HG03460 (cell line): ENCODE measurements around the gene GNG11.
A peak's percentile ranks its signal among the peaks of the same experiment; 100 is the strongest.

Experiments
- ATAC-seq: cut with Tn5 transposase; IDR thresholded peaks from one replicate; pipeline ENCODE4 v1.9.1; 2021; ENCODE audit not compliant: unreplicated experiment

Gene GNG11

DNA sequence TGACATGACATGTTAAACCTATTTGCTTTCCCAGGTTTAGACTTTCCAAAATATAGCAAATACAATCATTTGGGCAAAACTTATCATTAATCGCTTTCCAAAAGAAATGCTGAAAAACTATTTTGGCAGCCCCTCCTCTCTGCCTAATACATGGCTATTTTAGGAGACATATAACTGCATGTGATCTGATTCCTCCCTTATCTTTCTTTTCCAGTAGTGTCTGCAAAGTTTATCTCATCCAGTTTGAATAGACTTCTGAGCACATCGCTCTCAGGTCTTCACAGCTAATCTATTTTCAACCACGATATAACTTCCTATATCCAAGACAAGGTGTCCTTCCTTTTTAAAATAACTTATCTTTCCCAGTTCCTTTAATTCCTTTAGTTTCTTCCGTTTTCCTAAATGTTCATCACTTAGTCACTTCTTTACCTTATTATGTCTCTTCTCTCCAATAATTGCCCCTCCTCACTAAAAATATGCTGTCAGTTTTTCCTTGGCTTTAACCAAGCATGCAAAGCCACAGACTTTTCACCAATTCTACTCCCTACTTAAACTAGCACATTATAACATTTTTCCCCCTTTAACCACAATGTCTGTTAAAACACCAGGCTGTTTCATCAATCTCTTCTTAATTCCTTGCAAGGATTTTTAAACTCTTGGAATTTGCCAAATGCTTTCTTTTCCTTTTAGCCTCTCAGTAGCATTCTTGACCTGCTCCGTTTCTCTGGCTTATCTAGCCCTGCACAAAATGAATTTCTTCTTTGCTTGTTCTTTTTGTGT is 24.4 kb downstream of the GNG11 start:
- ATAC-seq = no peak

DNA sequence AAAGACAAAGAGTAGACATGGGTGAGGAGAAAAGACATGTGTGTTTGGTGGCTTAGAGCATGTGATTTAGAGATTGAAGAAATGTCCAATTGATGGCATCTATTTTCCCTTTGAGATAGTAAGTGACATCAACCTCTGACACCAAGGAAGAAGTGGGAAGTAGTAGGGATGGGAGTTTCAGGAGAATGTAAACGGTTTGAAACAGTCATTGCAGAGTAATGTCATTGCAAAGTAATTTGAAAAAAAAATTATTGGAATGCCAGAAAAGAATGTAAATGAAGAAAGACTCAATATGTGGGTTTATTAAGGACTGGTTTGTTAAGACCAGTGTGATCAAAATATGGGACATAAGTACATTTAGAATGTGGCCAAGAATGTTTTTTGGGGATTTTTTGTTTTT is 26.6 kb downstream of the GNG11 start:
- ATAC-seq = no peak

DNA sequence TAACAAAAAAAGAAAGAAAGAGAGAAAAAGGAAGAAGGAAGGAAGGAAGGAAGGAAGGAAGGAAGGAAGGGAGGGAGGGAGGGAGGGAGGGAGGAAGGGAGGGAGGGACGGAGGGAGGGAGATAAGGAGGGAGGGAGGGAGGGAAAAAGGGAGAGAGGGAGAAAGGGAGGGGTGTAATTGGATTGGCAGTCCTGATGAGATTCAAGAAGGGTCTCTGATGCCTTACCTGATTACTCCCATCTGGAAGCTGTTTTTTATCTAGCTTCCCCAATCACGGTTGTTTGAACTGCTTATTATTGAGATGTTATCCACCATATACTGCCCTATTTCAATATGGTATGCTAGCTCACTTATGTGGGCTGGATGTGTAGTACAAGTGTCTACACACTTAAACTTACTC is 27.3 kb downstream of the GNG11 start:
- no peak for ATAC-seq

DNA sequence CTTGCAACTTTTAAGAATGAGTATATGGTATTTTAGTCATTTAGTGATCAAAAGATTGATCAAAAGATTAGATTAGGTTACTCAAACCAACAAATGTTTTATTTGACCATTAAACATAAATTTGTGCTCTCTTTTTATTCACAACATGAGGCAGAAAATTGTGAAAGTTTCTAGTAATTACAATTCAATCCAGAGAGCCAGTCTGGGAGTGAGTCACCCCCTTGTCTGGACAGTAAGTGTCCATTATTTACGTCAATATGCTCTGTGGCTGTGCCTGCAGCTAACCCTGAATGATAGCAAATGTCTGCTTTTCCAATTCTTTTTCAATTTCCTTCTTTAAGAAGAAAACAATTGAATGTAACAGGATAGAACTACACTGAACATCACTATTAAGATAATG is 27.9 kb downstream of the GNG11 start:
- ATAC-seq = no peak

DNA sequence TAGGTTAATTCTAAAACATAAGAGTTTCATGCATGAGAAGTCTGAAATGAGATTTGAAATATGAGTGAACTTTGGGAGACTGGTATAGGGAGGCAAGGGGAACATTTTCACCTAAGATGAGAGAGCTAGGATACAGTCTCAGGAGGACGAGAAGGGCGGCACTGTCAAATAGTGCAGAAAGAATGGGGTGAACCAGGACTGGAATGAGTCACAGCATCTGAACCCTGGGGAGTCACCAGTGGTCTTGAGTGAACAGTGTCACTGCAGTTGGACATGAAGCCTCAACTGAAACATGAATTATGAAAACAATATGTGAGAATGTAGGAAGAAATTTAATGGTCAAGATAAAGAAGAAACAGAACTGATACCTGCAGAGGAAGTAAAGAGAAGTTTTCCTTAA is 33.8 kb downstream of the GNG11 start:
- ATAC-seq = peak; percentile 49

DNA sequence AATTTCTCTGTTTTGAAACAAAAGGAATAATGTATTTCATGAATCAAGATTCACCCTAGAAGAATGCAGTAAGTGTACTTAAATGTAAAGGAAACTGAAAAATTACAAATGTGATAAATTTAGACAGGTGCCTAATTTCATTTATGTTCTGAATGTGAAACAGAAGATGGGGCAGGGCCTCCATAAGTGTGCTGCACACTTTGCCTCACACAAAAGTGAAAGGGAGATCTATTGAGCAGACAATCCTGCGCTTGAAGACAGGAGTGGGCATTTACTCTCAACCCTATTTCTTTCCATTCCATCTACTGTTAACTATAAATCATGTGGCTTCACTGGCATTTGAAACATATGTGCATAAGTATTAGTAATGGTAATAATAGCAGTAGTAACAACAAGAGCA is 36.2 kb downstream of the GNG11 start:
- no peak for ATAC-seq

DNA sequence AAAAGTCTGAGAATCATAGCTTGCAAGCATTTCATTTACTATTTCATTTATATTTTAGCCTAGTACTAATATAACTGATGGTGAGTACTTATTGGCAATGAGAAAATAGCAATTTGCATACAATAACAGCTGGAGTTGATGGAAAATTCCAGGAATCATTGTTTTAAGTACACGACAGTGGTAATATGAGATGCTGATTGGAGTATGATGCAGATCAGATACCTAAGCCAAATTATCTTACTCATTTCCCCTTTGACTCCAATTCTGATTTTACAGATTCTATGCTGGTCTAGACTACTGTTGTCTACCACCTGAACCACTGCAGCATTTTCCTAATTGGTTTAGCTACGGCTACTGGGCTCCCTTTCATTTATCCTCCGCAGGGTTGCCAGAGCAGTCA is 36.7 kb downstream of the GNG11 start:
- no peak for ATAC-seq

DNA sequence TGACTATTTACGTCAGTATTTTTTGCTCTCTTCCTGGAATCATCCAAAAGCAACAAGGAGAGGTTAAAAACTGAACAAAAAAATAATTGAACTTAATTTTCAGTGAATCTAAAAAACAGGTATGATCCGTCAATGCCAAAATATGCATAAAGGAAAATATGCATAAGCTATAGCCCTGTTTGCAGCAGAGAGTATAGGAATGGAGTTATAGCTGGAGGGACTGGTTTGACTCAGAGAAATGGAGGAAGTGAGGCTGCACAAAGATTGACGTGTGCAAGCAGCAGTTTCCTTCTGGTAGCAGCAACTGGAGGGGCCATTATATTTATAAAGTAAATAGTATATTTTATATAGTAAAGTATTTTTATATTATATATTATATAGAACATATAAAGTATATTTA is 37.1 kb downstream of the GNG11 start:
- ATAC-seq = no peak

DNA sequence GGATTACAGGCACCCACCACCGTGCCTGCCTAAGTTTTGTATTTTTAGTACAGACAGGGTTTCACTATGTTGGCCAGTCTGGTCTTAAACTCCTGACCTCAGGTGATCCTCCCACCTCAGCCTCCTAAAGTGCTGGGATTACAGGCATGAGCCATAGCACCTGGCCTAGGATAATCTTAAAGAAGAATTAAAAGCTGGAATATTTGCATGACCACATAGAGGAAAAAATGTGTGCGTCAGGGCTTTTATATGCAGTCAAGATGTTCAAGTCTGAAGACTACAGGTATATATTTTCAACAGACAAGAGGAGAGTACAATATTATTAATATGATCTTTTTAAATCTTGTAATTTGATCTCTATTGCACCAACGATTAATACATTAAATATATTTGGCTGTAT is 39.5 kb downstream of the GNG11 start:
- ATAC-seq = no peak

DNA sequence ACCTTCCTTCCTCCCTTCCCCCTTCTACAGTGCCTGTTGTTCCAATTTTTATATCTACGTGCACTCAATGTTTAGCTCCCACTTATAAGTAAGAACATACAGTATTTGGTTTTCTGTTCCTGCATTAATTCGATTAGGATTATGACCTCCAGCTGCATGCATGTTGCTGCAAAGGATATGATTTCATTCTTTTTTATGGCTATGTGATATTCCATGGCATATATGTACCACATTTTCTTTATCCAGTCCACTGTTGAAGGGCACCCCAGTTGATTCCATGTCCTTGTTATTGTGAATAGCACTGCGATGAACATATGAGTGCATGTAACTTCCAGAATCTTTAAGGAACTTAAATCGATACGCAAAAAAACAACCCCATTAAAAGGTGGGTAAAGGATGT is 42.7 kb downstream of the GNG11 start:
- ATAC-seq = no peak

DNA sequence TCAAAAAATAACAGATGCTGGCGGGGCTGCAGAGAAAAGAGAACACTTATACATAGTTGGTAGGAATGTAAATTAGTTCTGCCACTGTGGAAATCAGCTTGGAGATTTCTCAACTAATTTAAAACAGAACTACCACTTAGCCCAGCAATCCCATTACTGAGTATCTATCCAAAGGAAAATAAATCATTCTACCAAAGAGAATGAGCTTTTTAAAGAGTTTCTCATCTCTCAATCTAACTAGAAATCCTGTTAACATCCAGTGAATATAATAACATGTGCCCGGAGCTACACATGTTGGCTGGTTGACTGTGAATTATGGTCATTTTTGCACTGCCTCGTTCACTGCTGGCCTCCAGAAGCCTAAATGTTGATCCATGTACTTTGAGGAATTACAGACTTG is 43.3 kb downstream of the GNG11 start:
- ATAC-seq = no peak

DNA sequence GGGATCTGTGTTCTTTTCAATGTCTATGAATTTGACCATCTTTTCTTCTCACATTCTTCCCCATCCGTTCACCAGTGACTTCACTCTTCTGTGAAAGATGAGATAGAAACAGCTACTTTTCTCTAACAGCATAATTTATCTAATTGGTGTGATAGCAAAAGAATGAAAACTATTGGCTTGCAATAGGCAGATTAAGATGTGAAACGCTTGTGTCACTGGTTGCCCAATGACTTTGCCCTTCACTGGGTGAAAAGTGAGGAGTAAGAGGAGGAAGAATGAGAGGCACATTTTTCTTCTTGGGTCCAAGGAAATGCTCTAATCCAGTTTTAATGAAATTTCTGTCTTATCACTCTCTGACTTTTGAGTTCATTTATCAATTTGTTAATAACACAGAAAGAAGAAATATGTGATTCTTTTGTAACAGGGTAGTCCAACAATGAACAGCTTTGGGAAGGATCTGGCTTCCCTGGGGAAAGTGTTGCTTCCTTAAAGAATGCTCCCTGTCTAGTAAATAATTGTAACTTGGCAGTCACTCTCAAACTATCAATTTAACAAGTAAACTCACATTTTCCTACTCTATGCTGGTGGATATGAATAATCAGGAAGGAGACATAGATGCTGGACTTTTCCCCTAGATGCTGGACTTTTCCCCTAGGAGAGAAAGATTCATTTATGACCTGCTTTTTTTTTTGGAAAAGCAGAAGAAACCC is 47.5 kb downstream of the GNG11 start:
- no peak for ATAC-seq

DNA sequence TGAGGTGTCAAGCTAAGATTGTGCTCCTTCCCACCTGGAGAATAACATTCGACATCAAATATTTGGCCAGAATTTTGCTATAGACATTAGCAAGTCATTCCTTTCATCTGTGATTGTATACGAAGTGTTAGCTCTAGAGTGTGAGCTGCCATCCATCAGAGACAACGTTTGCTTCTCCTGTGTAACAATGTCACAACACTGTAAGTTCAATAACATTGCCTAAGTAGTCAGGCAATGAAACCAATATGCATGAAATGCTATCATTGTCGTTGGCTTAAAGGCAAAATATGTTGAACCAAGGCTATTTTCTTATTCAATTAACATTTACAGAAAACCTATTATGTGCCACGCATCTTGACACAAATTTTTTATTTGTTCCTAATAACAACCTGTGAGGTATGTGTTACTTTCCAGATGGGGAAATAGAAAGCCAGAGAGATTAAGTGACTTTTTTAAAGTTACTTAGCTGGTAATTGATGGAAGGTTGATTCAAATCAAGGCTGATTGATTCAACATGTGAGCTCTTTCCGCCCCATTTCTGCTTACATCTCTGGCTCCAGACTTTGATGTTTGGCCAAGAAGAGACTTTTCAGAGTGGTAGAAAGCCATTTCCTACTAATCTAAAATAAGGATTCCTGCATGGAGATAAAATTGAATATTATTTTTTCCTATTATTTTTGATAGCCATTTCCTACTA is 50.6 kb downstream of the GNG11 start:
- no peak for ATAC-seq

DNA sequence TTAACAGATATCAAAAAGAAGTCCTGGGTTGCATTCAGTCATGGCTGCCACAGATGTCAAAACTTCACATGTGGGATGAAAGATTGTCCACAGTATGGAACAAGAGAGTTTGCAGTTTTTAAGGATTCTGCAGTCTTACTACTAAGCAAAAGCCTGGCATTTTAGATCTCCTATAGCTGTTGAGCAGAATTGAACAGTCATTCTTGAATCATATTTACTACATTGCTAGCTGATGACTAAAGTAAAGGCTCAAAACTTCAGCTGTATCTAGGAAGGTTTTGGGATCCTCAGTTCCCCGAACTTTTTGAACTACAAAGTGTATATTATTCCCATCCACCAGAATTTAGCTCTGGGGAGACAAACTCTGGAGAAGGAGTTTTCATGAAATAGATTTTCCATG is 51.6 kb downstream of the GNG11 start:
- ATAC-seq = no peak

DNA sequence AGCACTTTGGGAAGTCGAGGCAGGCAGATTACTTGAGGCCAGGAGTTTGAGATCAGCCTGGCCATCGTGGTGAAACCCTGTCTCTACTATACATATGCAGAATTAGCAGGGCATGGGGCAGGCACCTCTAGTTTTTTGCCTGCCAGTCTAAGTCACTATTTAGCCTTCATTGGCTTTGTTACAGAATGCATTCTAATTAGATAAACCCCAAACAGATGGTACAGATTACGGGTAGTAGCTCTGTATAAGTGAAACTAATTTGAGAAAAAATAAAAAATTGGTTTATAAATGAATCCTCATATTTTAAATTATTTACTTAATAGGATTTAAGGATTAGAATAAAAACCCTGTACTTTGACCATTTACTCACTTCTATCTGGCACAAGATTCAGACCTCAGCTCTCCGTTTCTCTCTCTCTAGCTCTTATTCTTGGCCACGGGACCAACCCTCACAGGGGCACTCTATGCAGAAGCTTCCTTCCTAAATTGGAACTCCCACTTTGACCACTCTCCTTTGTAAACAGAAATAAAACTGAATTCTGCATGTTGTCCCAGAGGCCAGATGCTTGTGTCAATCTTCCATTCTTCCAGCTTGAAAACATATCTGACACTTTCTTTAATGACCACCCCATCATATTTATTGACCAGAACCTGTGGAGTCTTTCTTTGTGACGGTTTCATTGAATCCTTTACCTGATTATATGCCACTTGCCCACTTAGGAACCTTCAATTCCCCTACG is 55.8 kb downstream of the GNG11 start:
- no peak for ATAC-seq
